ENCODE measurements around the gene C9orf72.
"Not testable (repeated sequence)": the region's sequence is repeated elsewhere in the genome, so short reads cannot be mapped to it uniquely, and the experiment has no call there.

C9orf72 gene

GRCh38 chr9:27503623-27504022, 69.7 kb downstream of the C9orf72 start:
- H3K27ac ChIP-seq (ENCODE audit: insufficient read depth, low read depth, low read length, poor library complexity, severe bottlenecking), result no peak overlapping the region
- H3K4me1 ChIP-seq (ENCODE audit: control insufficient read depth, insufficient read depth, low read length), result peaks cover 3% of the 10 kb centered on the region
- H3K9me3 ChIP-seq (ENCODE audit: control insufficient read depth, low read length), result no peaks in the 10 kb centered on the region
- 75 to 81% methylated on average over 4 of the region's 4 CpGs for WGBS, 2 experiments
- no peaks in the 10 kb centered on the region for H3K27me3 ChIP-seq (ENCODE audit: control insufficient read depth, insufficient read depth, low read length, poor library complexity, severe bottlenecking)
- no peaks in the 10 kb centered on the region for H3K36me3 ChIP-seq (ENCODE audit: control insufficient read depth, insufficient read depth, low read length)
- no peak overlapping the region for H3K4me3 ChIP-seq (ENCODE audit: insufficient read depth, low read depth, low read length)

GRCh38 chr9:27500902-27501301, 72.4 kb downstream of the C9orf72 start:
- H3K27ac ChIP-seq (ENCODE audit: insufficient read depth, low read depth, low read length, poor library complexity, severe bottlenecking); H3K36me3 ChIP-seq (ENCODE audit: control insufficient read depth, insufficient read depth, low read length); H3K4me3 ChIP-seq (ENCODE audit: insufficient read depth, low read depth, low read length); H3K27me3 ChIP-seq (ENCODE audit: control insufficient read depth, insufficient read depth, low read length, poor library complexity, severe bottlenecking); H3K9me3 ChIP-seq (ENCODE audit: control insufficient read depth, low read length): not testable (repeated sequence)
- 93 to 100% methylated on average over 3 of the region's 3 CpGs for WGBS, 2 experiments
- H3K4me1 ChIP-seq (ENCODE audit: control insufficient read depth, insufficient read depth, low read length), result peaks cover 26% of the 10 kb centered on the region

- Histone ChIP-seq H3K4me3 (ENCODE audit: insufficient read depth, low read depth, low read length) (no peak overlapping the region), H3K4me1 (ENCODE audit: control insufficient read depth, insufficient read depth, low read length) (peaks cover 29% of the 10 kb centered on the region), H3K36me3 (ENCODE audit: control insufficient read depth, insufficient read depth, low read length) (no peaks in the 10 kb centered on the region), H3K27ac (ENCODE audit: insufficient read depth, low read depth, low read length, poor library complexity, severe bottlenecking) (no peak overlapping the region), H3K9me3 (ENCODE audit: control insufficient read depth, low read length) (no peaks in the 10 kb centered on the region), H3K27me3 (ENCODE audit: control insufficient read depth, insufficient read depth, low read length, poor library complexity, severe bottlenecking) (no peaks in the 10 kb centered on the region)
- 53 to 60% methylated on average over 2 of the region's 2 CpGs for WGBS, 2 experiments
Measured at GRCh38 chr9:27499451-27499850, 73.8 kb downstream of the C9orf72 start.

- Histone ChIP-seq H3K9me3 (ENCODE audit: control insufficient read depth, low read length) (no peaks in the 10 kb centered on the region), H3K27me3 (ENCODE audit: control insufficient read depth, insufficient read depth, low read length, poor library complexity, severe bottlenecking) (no peaks in the 10 kb centered on the region), H3K36me3 (ENCODE audit: control insufficient read depth, insufficient read depth, low read length) (no peaks in the 10 kb centered on the region), H3K4me3 (ENCODE audit: insufficient read depth, low read depth, low read length) (no peak overlapping the region), H3K27ac (ENCODE audit: insufficient read depth, low read depth, low read length, poor library complexity, severe bottlenecking) (peak overlapping the region; percentile 76), H3K4me1 (ENCODE audit: control insufficient read depth, insufficient read depth, low read length) (peaks cover 29% of the 10 kb centered on the region)
- WGBS, 2 experiments, result 23 to 27% methylated on average over 9 to 11 of the region's 11 CpGs
Measured at GRCh38 chr9:27497883-27498417, 75.3 kb downstream of the C9orf72 start.

Measured in ectodermal cell (in vitro differentiated cells).